K562 (cell line): ENCODE data around the gene SLC26A8. TPM values are rescaled to one million over a fixed set of nuclear protein-coding genes. Genes with fewer than 3 reads are reported as not detected.

Experiments
- ATF1 ChIP-seq, 2 experiments: fragments of 450-650 bp in 1 of 2; IDR thresholded peaks; 2 replicates each; pipeline ENCODE4 v1.6.1; 2016; ENCODE audit warnings: missing compliant biosample characterization in 1 of 2, missing genetic modification characterization in 1 of 2
- ETV1 ChIP-seq: fragments of 450-650 bp; conservative IDR thresholded peaks from 2 replicates; pipeline ENCODE4 v1.6.1; 2016; ENCODE audit warnings: missing genetic modification characterization, control low read depth, low read depth, missing compliant biosample characterization
- JUN ChIP-seq, 2 experiments: sonication (generic) in 1 of 2; formaldehyde crosslinking in 1 of 2; IDR thresholded peaks; 2 replicates each; pipeline versions ENCODE4 v1.6.1 to v1.8.0; 2012 to 2022; ENCODE audit warnings: borderline replicate concordance in 2 of 2, mild to moderate bottlenecking in 2 of 2, improper control_type of control experiment in 1 of 2, low read depth in 1 of 2, low read length in 1 of 2, missing genetic modification reagents in 1 of 2
- JUND ChIP-seq, 2 experiments: IDR thresholded peaks; 2 replicates in 1 of 2; 3 replicates in 1 of 2; pipeline ENCODE4 v1.6.1; 2011; ENCODE audit warnings: borderline replicate concordance in 2 of 2, low read depth in 2 of 2, low read length in 2 of 2, improper control_type of control experiment in 1 of 2, missing biosample characterization in 1 of 2, missing genetic modification characterization in 1 of 2, missing genetic modification reagents in 1 of 2
- KDM5B ChIP-seq: fragments of 200-600 bp; sonication (generic); IDR thresholded peaks from 2 replicates; pipeline ENCODE4 v1.6.1; 2012; ENCODE audit warnings: low read depth, mild to moderate bottlenecking, moderate library complexity, low read length, control low read depth, inconsistent platforms; ENCODE audit not compliant: insufficient replicate concordance
- PHF8 ChIP-seq: fragments of 200-600 bp; sonication (generic); IDR thresholded peaks from 2 replicates; pipeline ENCODE4 v1.6.1; 2012; ENCODE audit warnings: mixed run types, mild to moderate bottlenecking, inconsistent platforms, low read length, moderate library complexity, borderline replicate concordance
- RFX5 ChIP-seq: IDR thresholded peaks from 2 replicates; pipeline ENCODE4 v1.6.1; 2011; ENCODE audit warnings: low read depth, mild to moderate bottlenecking, improper control_type of control experiment, low read length
- STAG1 ChIP-seq: sonication (generic); formaldehyde crosslinking; IDR thresholded peaks from 2 replicates; pipeline ENCODE4 v1.5.0; 2020; ENCODE audit warnings: missing genetic modification reagents, borderline replicate concordance
- TBP ChIP-seq: optimal IDR thresholded peaks from 2 replicates; pipeline ENCODE3; 2011; ENCODE audit warnings: low read depth, low read length, improper control_type of control experiment
- YBX1 ChIP-seq: fragments of 450-650 bp; IDR thresholded peaks from 2 replicates; pipeline ENCODE4 v1.7.1; 2016; ENCODE audit warnings: mild to moderate bottlenecking
- ZNF212 ChIP-seq: fragments of 450-650 bp; formaldehyde crosslinking; IDR thresholded peaks from 2 replicates; pipeline ENCODE4 v1.4.0; 2020; ENCODE audit warnings: mild to moderate bottlenecking
- polyA plus RNA-seq, 8 experiments: library from polyadenylated mRNA; depleted of rRNA in 4 of 8; stranded (reverse) in 5 of 8; unstranded in 3 of 8; fragments of >200 nt; fragmentation: Nextera tagmentation in 2 of 8; fragmentation: Illumina TruSeq in 1 of 8; extraction: Ambion mirVana in 2 of 8; extraction: Trizol in 1 of 8; gene quantifications; 2 replicates each; pipeline versions ENCODE4 v1.2.1 to v1.2.3, GENCODE V29; 2011 to 2014; ENCODE audit warnings: inconsistent platforms in 1 of 8, missing spikeins in 1 of 8
- total RNA-seq, 7 experiments: library from RNA; depleted of rRNA in 6 of 7; stranded (reverse); fragments of >200 nt in 6 of 7; fragmentation: Illumina TruSeq in 2 of 7; extraction: Trizol in 2 of 7; gene quantifications; 2 replicates each; pipeline versions ENCODE4 v1.2.1 to v1.2.3, GENCODE V29; 2011 to 2021; ENCODE audit warnings: low replicate concordance in 1 of 7
- TF ChIP-seq, protein P1 (sequence below): fragments of 450-650 bp; IDR thresholded peaks from 2 replicates; pipeline ENCODE4 v1.6.1; 2014; ENCODE audit warnings: low read depth, mild to moderate bottlenecking, moderate library complexity, borderline replicate concordance
- TF ChIP-seq, protein P2 (sequence below): fragments of 250-450 bp; sonication (Bioruptor Pico); IDR thresholded peaks from 2 replicates; pipeline ENCODE4 v1.9.0; 2021; ENCODE audit warnings: mild to moderate bottlenecking, inconsistent platforms
- TF ChIP-seq, protein P3 (sequence below), 2 experiments: fragments of 450-650 bp; formaldehyde crosslinking in 1 of 2; IDR thresholded peaks; 2 replicates each; pipeline versions ENCODE4 v1.4.0 to v1.6.1; 2014 to 2020; ENCODE audit warnings: mild to moderate bottlenecking in 2 of 2, borderline replicate concordance in 1 of 2, low read depth in 1 of 2

SLC26A8 gene
- total and polyA plus RNA-seq, 9 of the 15 experiments (the other 6 are each of a cell fraction or from before 2014, with no cell fraction given) = not detected

DNA sequence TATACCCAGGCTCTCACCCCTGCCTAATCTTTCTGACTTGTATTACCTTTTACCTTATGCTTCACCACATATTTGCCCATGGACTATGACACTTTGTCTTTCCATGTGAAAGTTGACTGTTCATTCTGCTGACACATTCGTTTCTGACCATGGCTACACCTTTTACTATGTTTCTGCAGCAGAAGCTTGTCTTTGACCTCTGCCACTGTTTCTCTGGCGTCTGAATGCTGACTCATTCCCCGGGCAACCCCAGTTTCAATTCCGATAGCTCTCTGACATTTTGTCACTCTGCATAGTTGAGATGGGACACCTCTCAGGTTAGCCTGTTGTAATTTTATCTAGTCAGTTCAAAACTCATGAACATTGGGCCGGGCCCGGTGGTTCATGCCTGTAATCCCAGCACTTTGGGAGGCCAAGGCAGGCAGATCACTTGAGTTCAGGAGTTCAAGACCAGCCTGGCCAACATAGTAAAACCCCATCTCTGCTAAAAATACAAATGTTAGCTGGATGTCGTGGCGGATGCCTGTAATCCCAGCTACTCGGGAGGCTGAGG, 50.7 kb downstream of the SLC26A8 start (continued):
- no peak for TF ChIP-seq ATF1 (CRISPR knock-in tag; IDR thresholded peaks at IDR 0.05)
- 0 out of 2 replicates have a peak, but pooled peaks have one; percentile 34 for TF ChIP-seq ATF1 (tag; IDR thresholded peaks at IDR 0.05)
- TF ChIP-seq, protein P1, sequence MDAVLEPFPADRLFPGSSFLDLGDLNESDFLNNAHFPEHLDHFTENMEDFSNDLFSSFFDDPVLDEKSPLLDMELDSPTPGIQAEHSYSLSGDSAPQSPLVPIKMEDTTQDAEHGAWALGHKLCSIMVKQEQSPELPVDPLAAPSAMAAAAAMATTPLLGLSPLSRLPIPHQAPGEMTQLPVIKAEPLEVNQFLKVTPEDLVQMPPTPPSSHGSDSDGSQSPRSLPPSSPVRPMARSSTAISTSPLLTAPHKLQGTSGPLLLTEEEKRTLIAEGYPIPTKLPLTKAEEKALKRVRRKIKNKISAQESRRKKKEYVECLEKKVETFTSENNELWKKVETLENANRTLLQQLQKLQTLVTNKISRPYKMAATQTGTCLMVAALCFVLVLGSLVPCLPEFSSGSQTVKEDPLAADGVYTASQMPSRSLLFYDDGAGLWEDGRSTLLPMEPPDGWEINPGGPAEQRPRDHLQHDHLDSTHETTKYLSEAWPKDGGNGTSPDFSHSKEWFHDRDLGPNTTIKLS = no peak
- TF ChIP-seq, protein P2, sequence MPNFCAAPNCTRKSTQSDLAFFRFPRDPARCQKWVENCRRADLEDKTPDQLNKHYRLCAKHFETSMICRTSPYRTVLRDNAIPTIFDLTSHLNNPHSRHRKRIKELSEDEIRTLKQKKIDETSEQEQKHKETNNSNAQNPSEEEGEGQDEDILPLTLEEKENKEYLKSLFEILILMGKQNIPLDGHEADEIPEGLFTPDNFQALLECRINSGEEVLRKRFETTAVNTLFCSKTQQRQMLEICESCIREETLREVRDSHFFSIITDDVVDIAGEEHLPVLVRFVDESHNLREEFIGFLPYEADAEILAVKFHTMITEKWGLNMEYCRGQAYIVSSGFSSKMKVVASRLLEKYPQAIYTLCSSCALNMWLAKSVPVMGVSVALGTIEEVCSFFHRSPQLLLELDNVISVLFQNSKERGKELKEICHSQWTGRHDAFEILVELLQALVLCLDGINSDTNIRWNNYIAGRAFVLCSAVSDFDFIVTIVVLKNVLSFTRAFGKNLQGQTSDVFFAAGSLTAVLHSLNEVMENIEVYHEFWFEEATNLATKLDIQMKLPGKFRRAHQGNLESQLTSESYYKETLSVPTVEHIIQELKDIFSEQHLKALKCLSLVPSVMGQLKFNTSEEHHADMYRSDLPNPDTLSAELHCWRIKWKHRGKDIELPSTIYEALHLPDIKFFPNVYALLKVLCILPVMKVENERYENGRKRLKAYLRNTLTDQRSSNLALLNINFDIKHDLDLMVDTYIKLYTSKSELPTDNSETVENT (CRISPR knock-in tag) = no peak
- TF ChIP-seq JUN (IDR thresholded peaks at IDR 0.05; ENCODE audit: borderline replicate concordance, low read depth, low read length) = 0 out of 2 replicates have a peak, but pooled peaks have one; percentile 39
- TF ChIP-seq JUN (CRISPR knock-in tag; IDR thresholded peaks at IDR 0.05; ENCODE audit: borderline replicate concordance) = no peak
- no peak for TF ChIP-seq PHF8
- TF ChIP-seq, protein P3, sequence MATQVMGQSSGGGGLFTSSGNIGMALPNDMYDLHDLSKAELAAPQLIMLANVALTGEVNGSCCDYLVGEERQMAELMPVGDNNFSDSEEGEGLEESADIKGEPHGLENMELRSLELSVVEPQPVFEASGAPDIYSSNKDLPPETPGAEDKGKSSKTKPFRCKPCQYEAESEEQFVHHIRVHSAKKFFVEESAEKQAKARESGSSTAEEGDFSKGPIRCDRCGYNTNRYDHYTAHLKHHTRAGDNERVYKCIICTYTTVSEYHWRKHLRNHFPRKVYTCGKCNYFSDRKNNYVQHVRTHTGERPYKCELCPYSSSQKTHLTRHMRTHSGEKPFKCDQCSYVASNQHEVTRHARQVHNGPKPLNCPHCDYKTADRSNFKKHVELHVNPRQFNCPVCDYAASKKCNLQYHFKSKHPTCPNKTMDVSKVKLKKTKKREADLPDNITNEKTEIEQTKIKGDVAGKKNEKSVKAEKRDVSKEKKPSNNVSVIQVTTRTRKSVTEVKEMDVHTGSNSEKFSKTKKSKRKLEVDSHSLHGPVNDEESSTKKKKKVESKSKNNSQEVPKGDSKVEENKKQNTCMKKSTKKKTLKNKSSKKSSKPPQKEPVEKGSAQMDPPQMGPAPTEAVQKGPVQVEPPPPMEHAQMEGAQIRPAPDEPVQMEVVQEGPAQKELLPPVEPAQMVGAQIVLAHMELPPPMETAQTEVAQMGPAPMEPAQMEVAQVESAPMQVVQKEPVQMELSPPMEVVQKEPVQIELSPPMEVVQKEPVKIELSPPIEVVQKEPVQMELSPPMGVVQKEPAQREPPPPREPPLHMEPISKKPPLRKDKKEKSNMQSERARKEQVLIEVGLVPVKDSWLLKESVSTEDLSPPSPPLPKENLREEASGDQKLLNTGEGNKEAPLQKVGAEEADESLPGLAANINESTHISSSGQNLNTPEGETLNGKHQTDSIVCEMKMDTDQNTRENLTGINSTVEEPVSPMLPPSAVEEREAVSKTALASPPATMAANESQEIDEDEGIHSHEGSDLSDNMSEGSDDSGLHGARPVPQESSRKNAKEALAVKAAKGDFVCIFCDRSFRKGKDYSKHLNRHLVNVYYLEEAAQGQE (IDR thresholded peaks at IDR 0.05; ENCODE audit: borderline replicate concordance) = no peak
- TF ChIP-seq, protein P3 (CRISPR knock-in tag; IDR thresholded peaks at IDR 0.05; ENCODE audit: low read depth) = no peak
- no peak for TF ChIP-seq KDM5B
- no peak for TF ChIP-seq ETV1 (tag)
- TF ChIP-seq TBP = peak; percentile 43
- TF ChIP-seq YBX1 = no peak
- peak; percentile 73; the same call in 1 of the 2 replicates for TF ChIP-seq JUND (IDR thresholded peaks at IDR 0.05; ENCODE audit: borderline replicate concordance, low read depth, low read length)
- TF ChIP-seq JUND (tag; IDR thresholded peaks at IDR 0.05; ENCODE audit: borderline replicate concordance, low read depth, low read length) = peak; percentile 41; the same call in 1 of the 3 replicates
- no peak for TF ChIP-seq ZNF212 (CRISPR knock-in tag)
- TF ChIP-seq RFX5 = no peak
- no peak for TF ChIP-seq STAG1 (CRISPR knock-in tag)
